Naive thymus-derived CD8-positive, alpha-beta T cell (primary cell): ENCODE data around the gene OGDHL. TPM values are rescaled to one million over a fixed set of nuclear protein-coding genes. Genes with fewer than 3 reads are reported as not detected.

Experiments
- ATAC-seq, 2 donors: fragments of 150-1000 bp; cut with Tn5 transposase in 1 of 2; sonication (Bioruptor Pico), chemical (Tn5 transposase) in 1 of 2; 1 replicate in 1 of 2; 2 replicates in 1 of 2; pipeline ENCODE4 v1.10.0; 2021; ENCODE audit warnings: mild to moderate bottlenecking in 2 of 2, moderate library complexity in 2 of 2
- POLR2A ChIA-PET: fragments of 350-600 bp; sonication (Branson Sonifier 250); formaldehyde crosslinking; loops from one replicate; lab custom pipeline; 2021; ENCODE audit warnings: antibody characterized with exemption; lab: Charles Lee
- DNase-seq, 10 donors: peaks; one replicate each; pipeline versions ENCODE4 v3.0.0 to v3.0.0-alpha.2; 2020 to 2022
- H3K27ac Mint-ChIP-seq, 10 donors: one replicate each; pipeline ENCODE4 v1.8.0; 2020 to 2022; ENCODE audit warnings: mild to moderate bottlenecking in 10 of 10, mixed read lengths in 10 of 10, moderate library complexity in 4 of 10, inconsistent platforms in 1 of 10
- H3K27me3 Mint-ChIP-seq, 5 donors: one replicate each; pipeline ENCODE4 v1.8.0; 2021 to 2022; ENCODE audit warnings: mixed read lengths in 5 of 5
- H3K36me3 Mint-ChIP-seq, 3 donors: one replicate each; pipeline ENCODE4 v1.8.0; 2020 to 2022; ENCODE audit warnings: mixed read lengths in 3 of 3, mild to moderate bottlenecking in 2 of 3, inconsistent platforms in 1 of 3
- H3K4me1 Mint-ChIP-seq, 4 donors: one replicate each; pipeline ENCODE4 v1.8.0; 2021 to 2022; ENCODE audit warnings: mixed read lengths in 4 of 4
- H3K4me3 Mint-ChIP-seq, 10 donors: one replicate each; pipeline ENCODE4 v1.8.0; 2020 to 2022; ENCODE audit warnings: mild to moderate bottlenecking in 10 of 10, mixed read lengths in 10 of 10, moderate library complexity in 6 of 10, inconsistent platforms in 1 of 10
- H3K9me3 Mint-ChIP-seq, 9 donors: one replicate each; pipeline ENCODE4 v1.8.0; 2020 to 2022; ENCODE audit warnings: mixed read lengths in 9 of 9, mild to moderate bottlenecking in 3 of 9, inconsistent platforms in 1 of 9, moderate library complexity in 1 of 9
- polyA plus RNA-seq, 3 donors: library from polyadenylated mRNA; unstranded; fragments of 300-500 nt; fragmentation: Illumina TruSeq; gene quantifications; one replicate each; pipeline ENCODE4 v1.2.3, GENCODE V29; 2021
- total RNA-seq, 8 experiments: library from RNA in 2 of 8; stranded (reverse) in 2 of 8; gene quantifications; one replicate each; pipeline ENCODE4 v1.2.3 and lab custom pipeline; 2021 to 2026

Gene OGDHL
- total and polyA plus RNA-seq, 5 experiments from 2014 or later: not detected

GRCh38 chr10:49752584-49752983 is 9.5 kb downstream of the OGDHL start:
- no peak overlapping the region for H3K4me3 Mint-ChIP-seq
- no peaks in the 10 kb centered on the region for H3K36me3 Mint-ChIP-seq
- no peak for ATAC-seq
- DNase-seq: peak in 1 of 10 donors; percentile 45
- H3K4me1 Mint-ChIP-seq: no peaks in the 10 kb centered on the region
- peaks cover 2 to 34% (median 14%) of the 10 kb centered on the region in 5 donors for H3K27me3 Mint-ChIP-seq
- POLR2A ChIA-PET: no interaction called here
- H3K27ac Mint-ChIP-seq: no peak overlapping the region
- peaks cover 0 to 2% (median 0%) of the 10 kb centered on the region in 9 donors for H3K9me3 Mint-ChIP-seq

- no peaks in the 10 kb centered on the region for H3K4me1 Mint-ChIP-seq
- H3K4me3 Mint-ChIP-seq: no peak overlapping the region
- no peak overlapping the region for H3K27ac Mint-ChIP-seq
- H3K9me3 Mint-ChIP-seq: peaks cover 0 to 2% (median 0%) of the 10 kb centered on the region in 9 donors
- peak in 1 of 10 donors; percentile 13 for DNase-seq
- no peaks in the 10 kb centered on the region for H3K36me3 Mint-ChIP-seq
- POLR2A ChIA-PET: no interaction called here
- no peak for ATAC-seq
- peaks cover 2 to 30% (median 13%) of the 10 kb centered on the region in 5 donors for H3K27me3 Mint-ChIP-seq
These were observed 10.2 kb downstream of the OGDHL start for GRCh38 chr10:49751636-49752510.

- peaks cover 0 to 2% (median 0%) of the 10 kb centered on the region in 9 donors for H3K9me3 Mint-ChIP-seq
- POLR2A ChIA-PET: no interaction called here
- no peak overlapping the region for H3K27ac Mint-ChIP-seq
- H3K27me3 Mint-ChIP-seq: peaks cover 2 to 27% (median 13%) of the 10 kb centered on the region in 5 donors
- DNase-seq (no peak), ATAC-seq (no peak)
- no peaks in the 10 kb centered on the region for H3K4me1 Mint-ChIP-seq
- no peak overlapping the region for H3K4me3 Mint-ChIP-seq
- H3K36me3 Mint-ChIP-seq: no peaks in the 10 kb centered on the region
These were observed 10.9 kb downstream of the OGDHL start for GRCh38 chr10:49751216-49751615.

GRCh38 chr10:49750546-49750945 is 11.6 kb downstream of the OGDHL start:
- H3K36me3 Mint-ChIP-seq: no peaks in the 10 kb centered on the region
- no peak overlapping the region for H3K27ac Mint-ChIP-seq
- DNase-seq (no peak), ATAC-seq (no peak)
- no peaks in the 10 kb centered on the region for H3K4me1 Mint-ChIP-seq
- H3K4me3 Mint-ChIP-seq: no peak overlapping the region
- H3K27me3 Mint-ChIP-seq: peaks cover 2 to 27% (median 11%) of the 10 kb centered on the region in 5 donors
- POLR2A ChIA-PET: no interaction called here
- H3K9me3 Mint-ChIP-seq: peaks cover 0 to 2% (median 0%) of the 10 kb centered on the region in 9 donors

GRCh38 chr10:49749556-49750491 is 12.3 kb downstream of the OGDHL start:
- DNase-seq (peak in 2 of 10 donors; percentile 12 to 61), ATAC-seq (no peak)
- no peaks in the 10 kb centered on the region for H3K36me3 Mint-ChIP-seq
- H3K4me1 Mint-ChIP-seq: no peaks in the 10 kb centered on the region
- H3K27ac Mint-ChIP-seq: no peak overlapping the region
- peaks cover 2 to 30% (median 13%) of the 10 kb centered on the region in 5 donors for H3K27me3 Mint-ChIP-seq
- POLR2A ChIA-PET: no interaction called here
- peaks cover 0 to 2% (median 0%) of the 10 kb centered on the region in 9 donors for H3K9me3 Mint-ChIP-seq
- H3K4me3 Mint-ChIP-seq: no peak overlapping the region

GRCh38 chr10:49749144-49749543 is 13.0 kb downstream of the OGDHL start:
- no peak overlapping the region for H3K4me3 Mint-ChIP-seq
- ATAC-seq: no peak
- peaks cover 2 to 30% (median 19%) of the 10 kb centered on the region in 5 donors for H3K27me3 Mint-ChIP-seq
- no peaks in the 10 kb centered on the region for H3K4me1 Mint-ChIP-seq
- H3K36me3 Mint-ChIP-seq: no peaks in the 10 kb centered on the region
- peaks cover 0 to 2% (median 0%) of the 10 kb centered on the region in 9 donors for H3K9me3 Mint-ChIP-seq
- no peak overlapping the region for H3K27ac Mint-ChIP-seq
- POLR2A ChIA-PET: no interaction called here
- DNase-seq: no peak

GRCh38 chr10:49748006-49748405 is 14.1 kb downstream of the OGDHL start:
- Mint-ChIP-seq H3K27ac (no peak overlapping the region), H3K4me1 (no peaks in the 10 kb centered on the region), H3K4me3 (no peak overlapping the region), H3K27me3 (peaks cover 2 to 30% (median 19%) of the 10 kb centered on the region in 5 donors), H3K36me3 (no peaks in the 10 kb centered on the region), H3K9me3 (peaks cover 0 to 2% (median 0%) of the 10 kb centered on the region in 9 donors)
- no peak for DNase-seq
- POLR2A ChIA-PET: no interaction called here
- ATAC-seq: no peak

GRCh38 chr10:49747303-49747646 is 14.8 kb downstream of the OGDHL start:
- POLR2A ChIA-PET: no interaction called here
- ATAC-seq: no peak
- no peak for DNase-seq
- Mint-ChIP-seq H3K27me3 (peaks cover 2 to 28% (median 19%) of the 10 kb centered on the region in 5 donors), H3K9me3 (peaks cover 0 to 2% (median 0%) of the 10 kb centered on the region in 9 donors), H3K36me3 (no peaks in the 10 kb centered on the region), H3K27ac (no peak overlapping the region), H3K4me1 (no peaks in the 10 kb centered on the region), H3K4me3 (no peak overlapping the region)

- POLR2A ChIA-PET: no interaction called here
- Mint-ChIP-seq H3K27me3 (peaks cover 2 to 23% (median 19%) of the 10 kb centered on the region in 5 donors), H3K4me3 (no peak overlapping the region), H3K4me1 (no peaks in the 10 kb centered on the region), H3K36me3 (no peaks in the 10 kb centered on the region), H3K9me3 (peaks cover 0 to 2% (median 0%) of the 10 kb centered on the region in 9 donors), H3K27ac (no peak overlapping the region)
- ATAC-seq (no peak), DNase-seq (peak in 1 of 10 donors; percentile 16)
These were observed 15.4 kb downstream of the OGDHL start for GRCh38 chr10:49746626-49747302.

GRCh38 chr10:49745756-49746155 is 16.4 kb downstream of the OGDHL start:
- Mint-ChIP-seq H3K4me1 (no peaks in the 10 kb centered on the region), H3K27me3 (peaks cover 0 to 19% (median 10%) of the 10 kb centered on the region in 5 donors), H3K4me3 (peak overlapping the region in 1 of 10 donors; percentile 20), H3K9me3 (no peaks in the 10 kb centered on the region), H3K36me3 (no peaks in the 10 kb centered on the region), H3K27ac (no peak overlapping the region)
- no peak for ATAC-seq
- POLR2A ChIA-PET: no interaction called here
- no peak for DNase-seq

GRCh38 chr10:49744924-49745605 is 17.1 kb downstream of the OGDHL start:
- Mint-ChIP-seq H3K4me1 (no peaks in the 10 kb centered on the region), H3K9me3 (no peaks in the 10 kb centered on the region), H3K27me3 (peaks cover 0 to 12% (median 7%) of the 10 kb centered on the region in 5 donors), H3K27ac (no peak overlapping the region), H3K36me3 (no peaks in the 10 kb centered on the region), H3K4me3 (no peak overlapping the region)
- DNase-seq (peak in 1 of 10 donors; percentile 13), ATAC-seq (no peak)
- POLR2A ChIA-PET: no interaction called here
